Activated CD8-positive, alpha-beta T cell treated with anti-CD3 and anti-CD28 coated beads, Interleukin-2, amount 10 ng/mL, durations not matched to agents 7 days and 5 days (primary cell): ENCODE measurements around the gene PLA2G4E. TPM values are rescaled to one million over a fixed set of nuclear protein-coding genes. Genes with fewer than 3 reads are reported as not detected.
A peak's percentile ranks its signal among the peaks of the same experiment; 100 is the strongest.

Source experiments
- ATAC-seq: fragments of 150-1000 bp; cut with Tn5 transposase; one replicate; pipeline ENCODE4 v1.10.0; 2021; ENCODE audit warnings: moderate library complexity
- CTCF ChIA-PET: fragments of 350-600 bp; sonication (Branson Sonifier 250); formaldehyde crosslinking; loops from one replicate; lab custom pipeline; 2021; ENCODE audit warnings: antibody characterized with exemption; lab: Charles Lee
- POLR2A ChIA-PET: fragments of 350-600 bp; sonication (Branson Sonifier 250); formaldehyde crosslinking; loops from one replicate; lab custom pipeline; 2021; ENCODE audit warnings: antibody characterized with exemption; lab: Charles Lee
- DNase-seq: peaks from one replicate; pipeline ENCODE4 v3.0.0-alpha.2; 2020
- H3K27ac Mint-ChIP-seq: one replicate; pipeline ENCODE4 v1.8.0; 2021; ENCODE audit warnings: mild to moderate bottlenecking, mixed read lengths
- H3K27me3 Mint-ChIP-seq: one replicate; pipeline ENCODE4 v1.8.0; 2021; ENCODE audit warnings: low read depth, mixed read lengths
- H3K36me3 Mint-ChIP-seq: one replicate; pipeline ENCODE4 v1.8.0; 2021; ENCODE audit warnings: low read depth, mixed read lengths
- H3K4me1 Mint-ChIP-seq: one replicate; pipeline ENCODE4 v1.8.0; 2021; ENCODE audit warnings: low read depth, mixed read lengths
- H3K4me3 Mint-ChIP-seq: one replicate; pipeline ENCODE4 v1.8.0; 2021; ENCODE audit warnings: mild to moderate bottlenecking, mixed read lengths
- H3K9me3 Mint-ChIP-seq: one replicate; pipeline ENCODE4 v1.8.0; 2022; ENCODE audit warnings: mixed read lengths; ENCODE audit not compliant: insufficient read depth
- total RNA-seq, 2 experiments: library from RNA; stranded (reverse); gene quantifications; one replicate each; pipeline ENCODE4 v1.2.3, GENCODE V29; 2021

Gene PLA2G4E
- total RNA-seq, 2 experiments from 2014 or later = not detected

DNA sequence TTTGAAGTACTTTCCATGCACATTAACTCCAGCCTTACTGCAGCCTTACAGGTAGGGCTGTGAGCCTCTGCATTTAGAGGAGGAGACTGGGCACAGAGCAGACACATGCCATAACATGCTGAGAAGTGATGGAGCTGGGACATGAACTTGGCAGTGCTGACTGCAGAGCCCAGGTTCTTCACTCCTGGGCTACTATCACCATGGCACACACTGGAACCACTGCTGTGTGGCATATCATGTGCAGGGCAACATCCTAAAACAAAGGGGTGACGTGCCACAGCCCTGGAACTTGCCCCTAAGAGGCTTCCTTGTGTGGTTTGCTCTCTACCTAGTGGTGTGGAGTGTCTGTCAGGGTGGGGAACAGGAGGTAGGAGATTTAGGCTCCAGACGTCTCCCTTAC is 73.9 kb downstream of the PLA2G4E start:
- POLR2A ChIA-PET = no interaction called here
- no peaks in the 10 kb centered on the region for H3K4me1 Mint-ChIP-seq

GRCh38 chr15:41945731-41946130 is 75.1 kb downstream of the PLA2G4E start:
- CTCF ChIA-PET = interaction anchor here (2.0 kb wide), 1 partner anchor 41 kb away, joined by 5 read pairs; no protein-coding TSS in a partner anchor
- no peak overlapping the region for H3K4me3 Mint-ChIP-seq
- POLR2A ChIA-PET = no interaction called here

More for the DNA sequence above, 73.9 kb downstream of the PLA2G4E start:
- no peaks in the 10 kb centered on the region for H3K36me3 Mint-ChIP-seq
- DNase-seq (no peak), ATAC-seq (no peak)
- CTCF ChIA-PET = interaction anchor here (3.5 kb wide), 1 partner anchor 10 kb away, joined by 9 read pairs; no protein-coding TSS in a partner anchor
- no peak overlapping the region for H3K27ac Mint-ChIP-seq
- H3K4me3 Mint-ChIP-seq = no peak overlapping the region
- H3K27me3 Mint-ChIP-seq = no peaks in the 10 kb centered on the region
- no peaks in the 10 kb centered on the region for H3K9me3 Mint-ChIP-seq

DNA sequence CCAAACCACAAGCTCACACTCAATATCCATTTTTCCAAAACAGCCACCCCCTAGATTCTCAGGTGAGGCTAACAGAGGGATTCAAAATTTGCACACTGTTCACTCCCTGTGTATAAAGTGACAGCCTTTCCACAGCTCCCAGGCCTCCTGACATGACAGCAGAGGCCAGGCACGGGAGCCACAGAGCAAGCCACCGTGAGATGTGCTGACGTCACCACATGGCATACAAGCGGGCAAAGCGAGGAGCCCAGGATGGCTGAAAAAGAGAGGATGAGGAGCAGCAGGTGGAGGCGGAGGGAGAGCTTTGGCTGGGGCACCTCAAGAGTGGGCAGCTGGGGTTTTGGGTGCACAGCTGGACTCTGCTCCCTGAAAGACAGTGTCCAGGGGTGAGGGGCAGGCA is 75.6 kb downstream of the PLA2G4E start:
- DNase-seq = no peak
- Mint-ChIP-seq H3K9me3 (no peaks in the 10 kb centered on the region), H3K27me3 (no peaks in the 10 kb centered on the region), H3K27ac (no peak overlapping the region), H3K4me1 (peaks cover 10% of the 10 kb centered on the region), H3K4me3 (no peak overlapping the region), H3K36me3 (peaks cover 4% of the 10 kb centered on the region)
- ATAC-seq = no peak
- CTCF ChIA-PET = interaction anchor here (2.0 kb wide), 1 partner anchor 40 kb away, joined by 5 read pairs; no protein-coding TSS in a partner anchor
- POLR2A ChIA-PET = no interaction called here

More at GRCh38 chr15:41945731-41946130, 75.1 kb downstream of the PLA2G4E start:
- Mint-ChIP-seq H3K27ac (no peak overlapping the region), H3K4me1 (peaks cover 5% of the 10 kb centered on the region), H3K9me3 (no peaks in the 10 kb centered on the region), H3K27me3 (no peaks in the 10 kb centered on the region), H3K36me3 (no peaks in the 10 kb centered on the region)
- no peak for DNase-seq
- no peak for ATAC-seq

DNA sequence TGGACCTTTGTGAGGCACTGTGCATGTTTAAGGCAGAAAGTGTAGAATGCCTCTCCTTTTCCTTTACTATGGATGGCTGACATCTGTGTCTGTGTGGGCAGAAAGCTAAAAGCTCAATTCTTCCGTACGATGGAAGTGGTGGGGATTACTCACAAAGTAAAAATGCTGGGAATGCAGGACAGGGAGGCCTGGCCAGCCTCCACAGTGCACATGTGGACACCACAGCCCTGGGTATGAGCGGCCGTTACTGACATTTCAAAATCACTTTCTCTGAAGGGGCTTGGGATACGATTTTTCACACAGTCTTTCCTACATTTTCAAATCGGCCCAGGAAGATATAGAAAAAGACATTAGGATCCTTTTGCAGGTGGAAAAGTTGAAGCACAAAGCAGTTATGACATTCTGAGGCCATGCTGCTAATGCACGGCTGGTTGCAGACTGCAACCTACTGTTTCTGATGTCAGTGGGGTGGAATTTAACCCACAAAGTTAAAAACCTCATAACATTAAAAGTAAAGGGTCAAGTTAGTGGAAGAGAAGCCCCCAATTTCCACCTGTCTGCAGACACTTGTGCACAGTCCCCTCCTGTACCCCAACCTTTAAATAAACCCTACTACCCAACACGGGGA is 76.4 kb downstream of the PLA2G4E start:
- no peaks in the 10 kb centered on the region for H3K27me3 Mint-ChIP-seq
- POLR2A ChIA-PET = no interaction called here
- peaks cover 4% of the 10 kb centered on the region for H3K36me3 Mint-ChIP-seq

DNA sequence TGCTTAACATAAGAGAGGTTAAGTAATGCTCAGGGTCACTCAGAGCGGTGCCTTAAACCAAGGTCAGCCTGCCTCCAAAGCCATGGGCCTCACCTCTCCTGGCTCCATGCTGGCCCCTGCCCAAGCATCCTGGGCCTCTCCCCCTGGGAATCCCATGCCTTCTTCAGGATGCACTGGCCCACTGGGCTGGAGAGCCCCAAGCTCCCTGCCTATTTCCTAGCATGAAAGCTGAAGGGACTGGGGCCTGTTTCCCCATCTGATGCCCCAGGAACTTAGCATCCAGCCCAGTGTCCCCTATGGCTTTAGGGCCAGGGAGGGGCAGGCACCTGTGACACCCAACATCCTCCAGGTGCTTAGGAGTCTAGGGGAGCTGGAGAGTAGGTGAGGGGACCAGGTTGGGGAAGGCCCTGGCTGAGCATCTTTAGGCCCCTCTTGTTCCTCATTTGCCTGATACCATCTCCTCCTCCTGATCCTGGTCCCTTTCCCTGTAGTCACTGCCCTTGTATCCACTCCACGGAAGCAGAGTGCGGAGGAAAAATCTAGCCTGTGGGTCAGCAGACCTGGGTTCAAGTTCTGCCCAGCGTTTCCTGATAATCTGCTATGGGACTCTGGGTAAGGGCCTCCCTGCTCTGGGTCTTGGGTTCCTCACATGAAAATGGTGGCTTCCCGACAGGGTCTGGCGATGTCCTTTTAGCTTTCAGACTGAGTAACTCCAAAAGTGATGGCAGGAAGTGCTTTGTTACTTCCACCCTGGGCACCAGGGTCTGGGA is 77.1 kb downstream of the PLA2G4E start:
- Mint-ChIP-seq H3K9me3 (no peaks in the 10 kb centered on the region), H3K36me3 (peaks cover 4% of the 10 kb centered on the region), H3K4me1 (peaks cover 11% of the 10 kb centered on the region), H3K27ac (no peak overlapping the region), H3K4me3 (no peak overlapping the region), H3K27me3 (no peaks in the 10 kb centered on the region)
- ATAC-seq (no peak), DNase-seq (no peak)
- ChIA-PET CTCF (interaction anchor here (1.2 to 2.0 kb wide), 2 partner anchors 9 to 39 kb away, joined by 3 to 5 read pairs; no protein-coding TSS in a partner anchor), POLR2A (interaction anchor here (0.8 kb wide), 1 partner anchor 14 kb away, joined by 3 read pairs; no protein-coding TSS in a partner anchor)

More for the DNA sequence above, 76.4 kb downstream of the PLA2G4E start:
- H3K9me3 Mint-ChIP-seq = no peaks in the 10 kb centered on the region
- ATAC-seq (no peak), DNase-seq (no peak)
- no peak overlapping the region for H3K27ac Mint-ChIP-seq
- peaks cover 11% of the 10 kb centered on the region for H3K4me1 Mint-ChIP-seq
- CTCF ChIA-PET = interaction anchor here (2.0 kb wide), 1 partner anchor 40 kb away, joined by 5 read pairs; no protein-coding TSS in a partner anchor
- no peak overlapping the region for H3K4me3 Mint-ChIP-seq

DNA sequence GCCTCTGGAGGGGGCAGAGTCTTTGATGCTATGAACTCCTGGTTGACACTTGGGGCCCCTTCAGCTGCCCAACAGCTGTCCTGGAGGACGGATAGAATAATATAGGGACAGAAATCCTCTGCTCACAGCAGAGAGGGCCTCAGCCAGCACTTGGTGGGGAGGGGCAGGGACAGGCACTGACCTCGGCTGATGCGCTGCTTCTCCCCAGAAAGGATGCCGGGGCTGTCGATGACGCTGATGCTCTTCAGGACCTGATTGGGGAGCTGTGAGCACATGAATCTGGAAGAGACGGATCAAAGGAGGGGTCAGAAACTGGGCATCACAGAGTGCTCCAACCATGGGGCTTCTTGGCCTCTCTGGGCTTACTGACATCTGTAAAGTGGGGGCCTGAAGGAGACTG is 78.0 kb downstream of the PLA2G4E start:
- DNase-seq (no peak), ATAC-seq (no peak)
- Mint-ChIP-seq H3K27ac (no peak overlapping the region), H3K4me3 (no peak overlapping the region), H3K4me1 (peaks cover 15% of the 10 kb centered on the region), H3K9me3 (no peaks in the 10 kb centered on the region), H3K36me3 (peaks cover 4% of the 10 kb centered on the region), H3K27me3 (no peaks in the 10 kb centered on the region)
- ChIA-PET CTCF (interaction anchor here (1.2 kb wide), 1 partner anchor 10 kb away, joined by 3 read pairs; no protein-coding TSS in a partner anchor), POLR2A (interaction anchor here (0.8 kb wide), 1 partner anchor 15 kb away, joined by 3 read pairs; no protein-coding TSS in a partner anchor)

DNA sequence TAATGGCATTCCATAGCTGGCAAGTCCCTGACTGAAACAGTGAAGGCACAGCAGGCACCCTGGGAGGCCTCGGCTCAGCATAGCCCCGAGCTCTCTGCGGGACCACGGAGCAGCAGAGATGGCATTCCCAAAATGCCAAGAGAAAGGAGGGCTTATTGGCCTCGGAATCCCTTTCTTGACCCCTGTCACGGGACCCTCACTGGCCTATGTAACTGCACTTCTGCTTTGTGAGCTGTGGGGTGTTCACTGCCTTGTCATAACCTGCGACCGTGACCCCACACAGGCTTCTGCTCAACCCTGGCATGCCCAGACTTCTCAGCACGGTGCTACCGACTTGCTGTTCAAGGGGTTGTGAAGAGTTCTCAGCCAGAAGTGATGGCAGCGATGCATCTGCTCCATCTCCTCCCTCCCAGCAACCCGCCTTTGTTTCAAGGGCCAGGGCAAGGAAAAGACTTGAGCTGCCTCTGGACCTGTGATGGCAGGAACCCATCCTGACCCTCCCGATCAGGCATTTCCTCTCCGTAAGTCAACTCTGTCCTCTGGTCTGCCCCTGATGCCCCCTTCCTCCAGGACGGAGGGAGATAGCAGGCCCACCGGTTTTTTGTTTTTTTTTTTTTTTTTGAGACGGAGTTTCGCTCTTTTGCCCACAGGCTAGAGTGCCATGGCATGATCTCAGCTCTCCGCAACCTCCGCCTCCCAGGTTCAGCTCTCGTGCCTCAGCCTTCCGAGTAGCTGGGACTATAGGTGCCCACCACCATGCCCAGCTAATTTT is 79.0 kb downstream of the PLA2G4E start:
- H3K27ac Mint-ChIP-seq = no peak overlapping the region

GRCh38 chr15:41940441-41940857 is 80.4 kb downstream of the PLA2G4E start:
- DNase-seq (no peak), ATAC-seq (no peak)
- Mint-ChIP-seq H3K27me3 (no peaks in the 10 kb centered on the region), H3K9me3 (no peaks in the 10 kb centered on the region), H3K36me3 (peaks cover 6% of the 10 kb centered on the region), H3K4me1 (peaks cover 40% of the 10 kb centered on the region), H3K27ac (peak overlapping the region; percentile 3), H3K4me3 (no peak overlapping the region)
- CTCF ChIA-PET = interaction anchor here (0.8 to 1.0 kb wide), 6 partner anchors 11 to 166 kb away, joined by 3 to 5 read pairs (median 3); partner anchors contain the start of gene MAPKBP1
- POLR2A ChIA-PET = interaction anchor here (1.0 kb wide), 1 partner anchor 27 kb away, joined by 3 read pairs; no protein-coding TSS in a partner anchor

More for the DNA sequence above, 79.0 kb downstream of the PLA2G4E start:
- Mint-ChIP-seq H3K4me3 (no peak overlapping the region), H3K9me3 (no peaks in the 10 kb centered on the region), H3K27me3 (no peaks in the 10 kb centered on the region), H3K36me3 (peaks cover 6% of the 10 kb centered on the region), H3K4me1 (peaks cover 26% of the 10 kb centered on the region)
- CTCF ChIA-PET = interaction anchor here (1.0 kb wide), 2 partner anchors 9 to 168 kb away, joined by 3 read pairs; partner anchors contain the start of gene MAPKBP1
- POLR2A ChIA-PET = interaction anchor here (0.6 to 1.0 kb wide), 2 partner anchors 10 to 26 kb away, joined by 3 read pairs; no protein-coding TSS in a partner anchor
- DNase-seq (no peak), ATAC-seq (no peak)

DNA sequence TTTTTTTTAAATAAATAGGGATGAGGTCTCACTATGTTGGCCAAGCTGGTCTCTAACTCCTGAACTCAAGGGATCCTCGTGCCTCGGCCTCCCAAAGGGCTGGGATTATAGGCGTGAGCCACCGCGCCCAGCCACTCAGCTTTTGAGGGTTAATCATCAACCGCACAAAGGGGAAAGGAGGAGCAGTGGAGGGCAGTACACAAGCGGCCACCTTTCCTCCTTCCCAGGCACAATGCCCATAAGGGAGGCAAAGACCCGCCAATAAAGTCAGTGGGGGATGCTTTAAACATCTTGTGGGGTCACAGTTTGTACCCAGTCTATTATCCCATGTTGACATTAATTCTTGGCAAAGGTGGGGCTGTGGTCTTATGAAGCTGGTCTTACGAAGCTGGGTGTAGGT is 80.9 kb downstream of the PLA2G4E start:
- Mint-ChIP-seq H3K4me3 (no peak overlapping the region), H3K27me3 (no peaks in the 10 kb centered on the region), H3K4me1 (peaks cover 44% of the 10 kb centered on the region), H3K27ac (no peak overlapping the region), H3K9me3 (no peaks in the 10 kb centered on the region), H3K36me3 (peaks cover 6% of the 10 kb centered on the region)
- no peak for DNase-seq
- ATAC-seq = no peak
- ChIA-PET POLR2A (no interaction called here), CTCF (interaction anchor here (1.0 kb wide), 2 partner anchors 20 to 30 kb away, joined by 3 to 5 read pairs; no protein-coding TSS in a partner anchor)

GRCh38 chr15:41937568-41937923 is 83.3 kb downstream of the PLA2G4E start:
- Mint-ChIP-seq H3K9me3 (no peaks in the 10 kb centered on the region), H3K4me3 (peak overlapping the region; percentile 49), H3K27ac (peak overlapping the region; percentile 95), H3K27me3 (no peaks in the 10 kb centered on the region), H3K36me3 (peaks cover 6% of the 10 kb centered on the region), H3K4me1 (peaks cover 62% of the 10 kb centered on the region)
- ATAC-seq (no peak), DNase-seq (no peak)
- ChIA-PET CTCF (interaction anchor here (1.0 to 4.3 kb wide), 21 partner anchors 10 to 380 kb away, joined by 3 to 45 read pairs (median 5); partner anchors contain the start of genes EHD4 and MAPKBP1), POLR2A (interaction anchor here (0.5 to 3.7 kb wide), 6 partner anchors 11 to 554 kb away, joined by 3 to 45 read pairs (median 4); partner anchors contain the start of genes EHD4 and ZNF106)
